A549 treated with CpdA at 1 μM for 4 hours (cell line): ENCODE data around the gene STAT2. TPM values are rescaled to one million over a fixed set of nuclear protein-coding genes. Genes with fewer than 3 reads are reported as not detected.

ENCODE experiments used
- total RNA-seq: library from RNA; stranded (reverse); fragments of 200-300 nt; extraction: Qiagen RNA extraction; gene quantifications from 5 replicates; pipeline ENCODE4 v1.2.3, GENCODE V29; 2022; ENCODE audit warnings: low read depth

STAT2 gene
- 11.5 to 14.8 TPM (median 12.1 TPM) in 5 replicates for total RNA-seq

DNA sequence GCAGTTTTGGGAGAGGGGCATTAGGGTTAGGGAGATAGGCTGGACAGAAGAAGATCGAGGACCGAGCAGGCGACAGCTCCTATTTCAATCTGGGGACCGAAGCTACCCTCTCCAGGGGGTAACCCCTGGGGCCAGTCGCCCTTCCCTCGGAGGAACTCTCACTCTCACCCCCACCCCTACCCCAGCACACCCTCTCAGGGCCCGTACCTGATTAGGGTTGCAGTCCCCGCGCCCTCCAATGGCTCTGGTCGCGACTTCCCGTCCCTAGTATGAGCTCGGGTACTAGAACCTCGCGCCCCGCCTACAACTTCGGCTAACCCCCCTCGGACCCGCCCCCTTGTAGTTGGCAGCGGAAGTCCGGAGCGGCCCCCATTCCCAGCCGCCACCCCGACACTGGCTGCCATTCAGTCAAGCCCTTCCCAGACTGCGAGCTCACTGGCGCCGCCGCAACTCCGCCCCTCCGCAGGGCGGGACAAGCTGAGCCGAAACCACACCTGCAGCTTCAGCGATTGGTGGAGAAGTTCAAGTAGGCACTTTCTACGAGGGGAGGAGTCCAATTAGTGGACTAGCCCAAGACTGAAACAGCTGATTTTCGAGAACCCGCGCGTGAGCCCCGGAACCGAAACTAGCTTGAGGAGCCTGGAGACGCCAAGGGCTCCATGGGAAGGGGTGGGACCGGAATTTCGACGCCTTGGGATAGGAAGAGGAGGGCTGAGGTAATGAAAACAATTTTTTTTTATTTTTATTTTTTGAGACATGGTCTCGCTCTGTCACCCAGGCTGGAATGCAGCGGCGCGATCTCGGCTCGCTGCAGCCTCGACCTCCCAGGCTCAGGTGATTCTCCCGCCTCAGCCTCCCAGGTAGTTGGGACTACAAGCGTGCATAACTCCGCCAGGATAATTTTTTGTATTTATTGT, at the start of gene STAT2:
Gene STAT2 (minus strand): TSS at position 257 of the 917 bp plus-strand sequence. CDS start 3,536 bp downstream, outside the sequence.

GRCh38 chr12:56362130-56363059, 2.5 kb upstream of the STAT2 start, which contains the start of gene APOF:
APOF (minus strand) TSS chr12:56362857; CDS start chr12:56362745, 112 bp downstream.

GRCh38 chr12:56338308-56339157, 21.4 kb downstream of the STAT2 start, which contains the start of gene IL23A:
IL23A (plus strand) TSS chr12:56338884; CDS start chr12:56339045, 161 bp downstream.

DNA sequence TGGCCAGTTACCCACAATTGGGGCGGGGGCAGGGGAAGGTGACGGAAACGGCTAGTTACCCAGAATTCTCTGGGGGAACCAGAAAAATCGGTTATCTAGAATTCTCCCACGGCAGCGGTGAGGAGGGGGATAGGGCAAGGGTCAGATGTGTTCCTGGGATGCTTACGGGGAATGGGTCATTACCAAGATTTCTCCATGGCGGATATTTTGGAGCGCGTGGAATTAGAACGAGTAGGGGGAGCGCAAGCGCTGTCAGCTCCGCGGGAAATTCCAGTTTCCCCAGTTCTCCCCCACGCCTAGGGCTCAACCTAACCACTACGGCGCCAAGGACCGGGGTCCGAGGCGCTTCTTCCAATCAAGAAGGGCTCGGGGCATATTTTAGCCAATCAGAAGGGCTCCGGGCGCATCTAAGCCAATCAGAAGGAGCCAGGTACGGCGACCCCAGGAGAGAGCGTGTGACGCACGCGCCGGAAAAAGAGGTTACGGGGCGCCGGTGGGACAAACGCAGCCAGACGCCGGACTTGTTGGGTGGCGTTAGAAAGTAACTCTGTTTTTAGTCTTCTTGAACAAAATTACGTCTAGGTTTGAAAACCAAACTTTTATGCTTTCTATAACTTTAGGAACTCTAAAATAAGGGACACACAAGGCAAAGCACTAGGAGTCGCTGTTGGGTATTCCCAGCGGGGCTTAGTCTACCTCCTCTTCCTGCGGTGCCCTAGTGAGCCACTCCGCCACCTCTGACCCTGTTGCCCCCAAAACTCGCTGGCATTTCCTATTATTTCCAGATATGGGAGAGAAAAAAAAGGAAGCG, 26.0 kb downstream of the STAT2 start, which contains the start of gene PAN2:
Gene PAN2 (minus strand): TSS at position 322 of the 811 bp plus-strand sequence. CDS start 906 bp downstream, outside the sequence.

DNA sequence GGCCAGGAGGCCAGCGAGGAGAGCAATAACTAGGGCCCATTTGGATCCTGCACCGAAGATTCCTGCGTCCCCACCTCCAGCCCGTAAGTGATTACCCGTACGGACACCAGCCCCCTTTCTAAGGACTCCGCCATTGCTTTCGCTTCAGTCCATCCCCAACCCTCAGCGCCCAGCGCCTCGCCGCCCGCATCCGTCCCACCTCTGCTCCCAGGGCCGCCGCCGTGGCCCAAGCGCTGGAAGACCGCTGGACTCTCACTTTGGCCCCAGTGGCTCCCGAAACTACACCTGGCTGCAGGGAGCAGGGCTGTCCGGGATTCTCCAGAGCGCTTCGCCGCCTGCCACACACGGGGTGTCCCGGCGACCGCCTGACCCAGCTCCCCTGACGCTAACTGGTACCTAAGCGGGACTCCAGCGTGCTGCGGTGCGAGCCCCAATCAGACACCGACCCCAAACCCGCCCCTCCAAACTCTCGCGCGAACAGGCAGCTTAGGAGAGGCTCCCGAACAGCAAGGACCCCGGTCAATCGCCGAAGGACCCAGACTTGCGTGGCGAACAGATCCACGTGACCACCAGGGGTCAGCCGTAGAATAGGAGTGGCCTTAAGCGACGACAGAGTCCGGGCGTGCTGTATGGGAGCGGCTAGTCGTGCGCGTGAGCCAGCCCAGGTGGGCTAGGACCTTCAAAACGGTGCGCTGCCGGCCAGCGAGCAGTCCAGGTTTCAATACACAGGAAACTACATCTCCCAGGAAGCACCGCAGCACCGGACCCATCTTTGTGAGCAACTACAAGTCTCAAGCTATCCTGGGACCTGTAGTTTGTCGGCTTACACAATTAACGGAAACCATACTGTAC, 44.1 kb downstream of the STAT2 start, which contains the start of gene CNPY2:
Gene CNPY2 (minus strand): TSS at position 367 of the 852 bp plus-strand sequence. CDS start 771 bp downstream, outside the sequence.

GRCh38 chr12:56299853-56300643, 59.9 kb downstream of the STAT2 start, which contains the start of gene CS:
CS (minus strand) TSS chr12:56300330; CDS start chr12:56300201, 129 bp downstream.

Other genes starting within 250 kb of the STAT2 start
- 4,992 to 6,106 TPM (median 5,652 TPM) in 5 replicates for gene RPL41, start 243.5 kb downstream of the STAT2 start, total RNA-seq
- gene ZC3H10, start 241.8 kb downstream of the STAT2 start, total RNA-seq: 2.2 to 3.8 TPM (median 3.1 TPM) in 5 replicates
- 62.8 to 69.8 TPM (median 63.7 TPM) in 5 replicates for gene ESYT1, start 231.8 kb downstream of the STAT2 start, total RNA-seq
- 66.1 to 86.2 TPM (median 83.4 TPM) in 5 replicates for gene MYL6B, start 207.5 kb downstream of the STAT2 start, total RNA-seq
- gene MYL6, start 201.7 kb downstream of the STAT2 start, total RNA-seq: 2,112 to 2,769 TPM (median 2,181 TPM) in 5 replicates
- gene SMARCC2, start 170.6 kb downstream of the STAT2 start, total RNA-seq: 32.3 to 42.9 TPM (median 37.8 TPM) in 5 replicates
- 20.9 to 27.7 TPM (median 25.3 TPM) in 5 replicates for gene RNF41, start 138.2 kb downstream of the STAT2 start, total RNA-seq
- 55.5 to 65.1 TPM (median 61.3 TPM) in 5 replicates for gene NABP2, start 135.8 kb downstream of the STAT2 start, total RNA-seq
- 0.13 TPM in 1 of 5 replicates, not detected in the others for gene SLC39A5, start 130.1 kb downstream of the STAT2 start, total RNA-seq
- 40.5 to 51.3 TPM (median 45.3 TPM) in 5 replicates for gene ANKRD52, start 101.7 kb downstream of the STAT2 start, total RNA-seq
- gene COQ10A, start 93.2 kb downstream of the STAT2 start, total RNA-seq: 17.7 to 20.7 TPM (median 19.9 TPM) in 5 replicates
- gene CS, start 59.8 kb downstream of the STAT2 start, total RNA-seq: 147 to 170 TPM (median 156 TPM) in 5 replicates
- gene CNPY2, start 44.1 kb downstream of the STAT2 start, total RNA-seq: 103 to 164 TPM (median 154 TPM) in 5 replicates
- gene PAN2, start 26.1 kb downstream of the STAT2 start, total RNA-seq: 15.0 to 16.0 TPM (median 15.7 TPM) in 5 replicates
- 0.29 to 1.2 TPM (median 0.56 TPM) in 5 replicates for gene IL23A, start 21.2 kb downstream of the STAT2 start, total RNA-seq
- not detected in 5 replicates for gene APOF, start 2.8 kb upstream of the STAT2 start, total RNA-seq
- gene TIMELESS, start 89.3 kb upstream of the STAT2 start, total RNA-seq: 37.7 to 39.6 TPM (median 38.6 TPM) in 5 replicates
- gene MIP, start 94.5 kb upstream of the STAT2 start, total RNA-seq: 0.14 to 0.26 TPM (median 0.20 TPM) in 3 of 5 replicates, not detected in the others
- gene SPRYD4, start 108.5 kb upstream of the STAT2 start, total RNA-seq: 1.7 to 2.0 TPM (median 1.8 TPM) in 5 replicates
- gene GLS2, start 128.1 kb upstream of the STAT2 start, total RNA-seq: 0.12 to 0.25 TPM (median 0.17 TPM) in 5 replicates
- gene RBMS2, start 161.7 kb upstream of the STAT2 start, total RNA-seq: 10.4 to 16.3 TPM (median 14.0 TPM) in 5 replicates